Measurements from ENCODE around the gene TMCO6. TPM values are rescaled to one million over a fixed set of nuclear protein-coding genes. Genes with fewer than 3 reads are reported as not detected.

Gene TMCO6
- total RNA-seq, 6 experiments from 2014 or later = 7.3 to 45.5 (median 23.6) TPM

- H3K9me3 ChIP-seq = no peaks in the 10 kb centered on the region
- no peaks in the 10 kb centered on the region for H3K36me3 ChIP-seq
- no peak for TF ChIP-seq CTCF (IDR thresholded peaks at IDR 0.05)
- peak; percentile 68 for TF ChIP-seq POLR2A (IDR thresholded peaks at IDR 0.05)
- DNase-seq (peak; percentile 44 to 67 (median 53)), ATAC-seq (peak; percentile 29 to 62 (median 45))
- intact Hi-C loops (cut with DNase I) = loop anchor here (10.0 kb wide), 1 partner anchor 67 kb away; the partner anchor contains the start of genes APBB3 (in 2 of the 2) and SLC35A4 (in 2 of the 2)
- H3K27ac ChIP-seq = peak overlapping the region; percentile 80 to 94 (median 91)
- peaks cover 0 to 19% (median 6%) of the 10 kb centered on the region in 4 donors for H3K4me1 ChIP-seq
- no peaks in the 10 kb centered on the region for H3K27me3 ChIP-seq
- WGBS (ENCODE audit: insufficient coverage, low coverage, low lambda C conversion rate, missing lambda C conversion rate) = 0% methylated on average over 1 of the region's 36 CpGs
- peak overlapping the region; percentile 61 to 72 (median 69) for H3K4me3 ChIP-seq
These were observed 7.4 kb upstream of the TMCO6 start for GRCh38 chr5:140631831-140632365.

GRCh38 chr5:140632366-140633020, 6.8 kb upstream of the TMCO6 start:
- Histone ChIP-seq H3K9me3 (no peaks in the 10 kb centered on the region), H3K27me3 (no peaks in the 10 kb centered on the region), H3K4me1 (peaks cover 0 to 19% (median 6%) of the 10 kb centered on the region in 4 donors), H3K36me3 (no peaks in the 10 kb centered on the region), H3K4me3 (peak overlapping the region; percentile 61 to 72 (median 69)), H3K27ac (peak overlapping the region; percentile 80 to 94 (median 91))
- TF ChIP-seq CTCF (IDR thresholded peaks at IDR 0.05) (no peak), POLR2A (IDR thresholded peaks at IDR 0.05) (peak; percentile 10)
- ATAC-seq (peak; percentile 32 to 60 (median 46)), DNase-seq (peak; percentile 74 to 81 (median 76))
- 0% methylated on average over 16 of the region's 51 CpGs for WGBS (ENCODE audit: insufficient coverage, low coverage, low lambda C conversion rate, missing lambda C conversion rate)
- intact Hi-C loops (cut with DNase I) = loop anchor here (10.0 kb wide), 1 partner anchor 68 kb away; the partner anchor contains the start of genes APBB3 (in 2 of the 2) and SLC35A4 (in 2 of the 2)

GRCh38 chr5:140633021-140633471, 6.2 kb upstream of the TMCO6 start, which contains the start of gene CD14:
CD14 (minus strand) TSS chr5:140633175; CDS start chr5:140633071, 104 bp downstream.
- Histone ChIP-seq H3K4me3 (peak within 1 kb of the TSS; percentile 61 to 72 (median 69)), H3K4me1 (peaks cover 0 to 20% (median 7%) of the 10 kb centered on the region in 4 donors), H3K9me3 (no peaks in the 10 kb centered on the region), H3K36me3 (no peaks in the 10 kb centered on the region), H3K27me3 (no peaks in the 10 kb centered on the region), H3K27ac (peak within 1 kb of the TSS; percentile 80 to 94 (median 91))
- WGBS (ENCODE audit: insufficient coverage, low coverage, low lambda C conversion rate, missing lambda C conversion rate) = 4% methylated on average over 12 of the region's 16 CpGs
- intact Hi-C loops (cut with DNase I) = loop anchor here (10.0 kb wide), 1 partner anchor 68 kb away; the partner anchor contains the start of genes APBB3 (in 2 of the 2) and SLC35A4 (in 2 of the 2)
- TF ChIP-seq POLR2A (IDR thresholded peaks at IDR 0.05) (peak; percentile 79), CTCF (IDR thresholded peaks at IDR 0.05) (no peak)
- ATAC-seq (peak; percentile 65 to 74 (median 68)), DNase-seq (peak; percentile 83 to 89 (median 85))

- H3K4me3 ChIP-seq = peak overlapping the region in 2 of 3 donors; percentile 69 to 72
- H3K27me3 ChIP-seq = no peaks in the 10 kb centered on the region
- DNase-seq (peak in 1 of 3 donors; percentile 30), ATAC-seq (no peak)
- no peak for TF ChIP-seq POLR2A (IDR thresholded peaks at IDR 0.05)
- no peak for TF ChIP-seq CTCF (IDR thresholded peaks at IDR 0.05)
- H3K27ac ChIP-seq = peak overlapping the region; percentile 80 to 94 (median 91)
- 61% methylated on average over 2 of the region's 2 CpGs for WGBS (ENCODE audit: insufficient coverage, low coverage, low lambda C conversion rate, missing lambda C conversion rate)
- no peaks in the 10 kb centered on the region for H3K36me3 ChIP-seq
- peaks cover 0 to 25% (median 9%) of the 10 kb centered on the region in 4 donors for H3K4me1 ChIP-seq
- no peaks in the 10 kb centered on the region for H3K9me3 ChIP-seq
- intact Hi-C loops (cut with DNase I) = loop anchor here (10.0 kb wide), 1 partner anchor 69 kb away; the partner anchor contains the start of genes APBB3 (in 2 of the 2) and SLC35A4 (in 2 of the 2)
These were observed 5.8 kb upstream of the TMCO6 start for GRCh38 chr5:140633501-140633900.
